GM15510 (cell line): Measurements from ENCODE around the gene CABCOCO1.

Experiments used
- POLR2A ChIP-seq: IDR thresholded peaks from 3 replicates; pipeline ENCODE4 v1.6.1; 2011; ENCODE audit warnings: borderline replicate concordance; ENCODE audit not compliant: insufficient read length; ENCODE audit errors: extremely low read depth

Gene CABCOCO1

GRCh38 chr10:61733358-61733940, 70.7 kb downstream of the CABCOCO1 start:
- no peak for TF ChIP-seq POLR2A

- no peak for TF ChIP-seq POLR2A
These were observed 73.2 kb downstream of the CABCOCO1 start for GRCh38 chr10:61735882-61736281.

GRCh38 chr10:61742812-61743211, 80.1 kb downstream of the CABCOCO1 start:
- no peak for TF ChIP-seq POLR2A

GRCh38 chr10:61744469-61744868, 81.7 kb downstream of the CABCOCO1 start:
- TF ChIP-seq POLR2A: no peak

GRCh38 chr10:61746377-61746776, 83.6 kb downstream of the CABCOCO1 start:
- TF ChIP-seq POLR2A: no peak

GRCh38 chr10:61747307-61747706, 84.6 kb downstream of the CABCOCO1 start:
- no peak for TF ChIP-seq POLR2A

GRCh38 chr10:61749291-61749690, 86.6 kb downstream of the CABCOCO1 start:
- no peak for TF ChIP-seq POLR2A

- TF ChIP-seq POLR2A: no peak
These were observed 88.3 kb downstream of the CABCOCO1 start for GRCh38 chr10:61750943-61751471.

- no peak for TF ChIP-seq POLR2A
These were observed 88.9 kb downstream of the CABCOCO1 start for GRCh38 chr10:61751599-61751998.

GRCh38 chr10:61752111-61753011, 89.6 kb downstream of the CABCOCO1 start:
- TF ChIP-seq POLR2A: no peak

- TF ChIP-seq POLR2A: no peak
These were observed 90.7 kb downstream of the CABCOCO1 start for GRCh38 chr10:61753453-61753852.

- TF ChIP-seq POLR2A: no peak
These were observed 92.1 kb downstream of the CABCOCO1 start for GRCh38 chr10:61754587-61755550.

GRCh38 chr10:61757001-61757400, 94.3 kb downstream of the CABCOCO1 start:
- TF ChIP-seq POLR2A: no peak

- no peak for TF ChIP-seq POLR2A
These were observed 95.0 kb downstream of the CABCOCO1 start for GRCh38 chr10:61757525-61758397.

- no peak for TF ChIP-seq POLR2A
These were observed 95.7 kb downstream of the CABCOCO1 start for GRCh38 chr10:61758433-61758832.

GRCh38 chr10:61759751-61760150, 97.0 kb downstream of the CABCOCO1 start:
- no peak for TF ChIP-seq POLR2A
